ENCODE measurements around the gene OPCML.

GRCh38 chr11:132790466-132790865 lies 741.8 kb downstream of the OPCML start:
- TF ChIP-seq CTCF (IDR thresholded peaks at IDR 0.05), result no peak
- no peak for TF ChIP-seq EZH2 (IDR thresholded peaks at IDR 0.05; ENCODE audit: borderline replicate concordance, insufficient read depth, low read depth, low read length, poor library complexity, severe bottlenecking)
